ENCODE data around the gene CDC73.

GRCh38 chr1:193187114-193187513, 65.3 kb downstream of the CDC73 start:
- TF ChIP-seq POLR2AphosphoS5 (IDR thresholded peaks at IDR 0.05; ENCODE audit: low read depth, low read length) (no peak), REST (IDR thresholded peaks at IDR 0.05; ENCODE audit: insufficient read depth in 1 of 2, low read depth in 2 of 2, low read length in 2 of 2) (no peak), TAF1 (IDR thresholded peaks at IDR 0.05; ENCODE audit: borderline replicate concordance, insufficient read depth, low read length) (no peak), SIN3A (IDR thresholded peaks at IDR 0.05; ENCODE audit: borderline replicate concordance, insufficient read depth, low read length) (no peak)
